K562 (cell line): Measurements from ENCODE around the gene BPHL. TPM values are rescaled to one million over a fixed set of nuclear protein-coding genes. Genes with fewer than 3 reads are reported as not detected.

Source experiments
- ATAC-seq: fragments of 200-7000 bp; cut with Tn5 transposase; 3 replicates; pipeline ENCODE4 v1.9.1; 2020; ENCODE audit warnings: moderate library complexity
- BruUV-seq: library from RNA; stranded (reverse); fragments of 400-500 nt; replicated peaks from 2 replicates; lab custom pipeline; 2021; lab: Mats Ljungman, UMichigan
- CTCF ChIA-PET: fragments of 300-600 bp; formaldehyde crosslinking; extraction: SDS; loops from one replicate; lab custom pipeline; 2021; ENCODE audit warnings: low intra/inter-chr PET ratio; lab: Yijun Ruan, JAX
- POLR2A ChIA-PET: fragments of 300-600, 350-650 bp; sonication (Branson Sonifier 250); formaldehyde crosslinking; extraction: SDS; loops from one replicate; lab custom pipeline; 2021; ENCODE audit warnings: antibody characterized with exemption, inconsistent platforms; lab: Yijun Ruan, JAX
- DNase-seq, 4 experiments: peaks; one replicate each; pipeline versions ENCODE4 v3.0.0 to v3.0.0-alpha.2; 2011 to 2018; ENCODE audit warnings: low spot score in 3 of 4, mixed read lengths in 3 of 4; ENCODE audit errors: extremely low read depth in 1 of 4
- FAIRE-seq: peaks from 2 replicates; lab custom pipeline; 2011; peaks lifted over from hg19 to GRCh38; lab: Jason Lieb, UNC
- H2AFZ ChIP-seq: 2 replicates; pipeline ENCODE4 v1.6.0; 2011; ENCODE audit warnings: low read depth, low read length, control low read depth, inconsistent platforms
- H3K27ac ChIP-seq: fragments of 200-600 bp; 3 replicates; pipeline ENCODE4 v1.8.0; 2011; ENCODE audit warnings: low read depth, mild to moderate bottlenecking, control low read depth, inconsistent platforms, low read length, moderate library complexity, mixed read lengths; ENCODE audit errors: extremely low read depth
- H3K27me3 ChIP-seq, 2 experiments: fragments of 300-600 bp in 1 of 2; 2 replicates in 1 of 2; 3 replicates in 1 of 2; pipeline versions ENCODE4 v1.6.0 to v1.8.0; 2011; ENCODE audit warnings: inconsistent platforms in 2 of 2, low read length in 2 of 2, mild to moderate bottlenecking in 1 of 2, mixed read lengths in 1 of 2, moderate library complexity in 1 of 2; ENCODE audit not compliant: control insufficient read depth in 2 of 2, insufficient read depth in 2 of 2
- H3K36me3 ChIP-seq: fragments of 300-600 bp; 3 replicates; pipeline ENCODE4 v1.8.0; 2011; ENCODE audit warnings: mild to moderate bottlenecking, low read length, inconsistent platforms; ENCODE audit not compliant: control insufficient read depth, insufficient read depth
- H3K4me1 ChIP-seq, 2 experiments: fragments of 200-600 bp in 1 of 2; replicated peaks in 1 of 2; 2 replicates in 1 of 2; 3 replicates in 1 of 2; pipeline versions ENCODE4 v1.5.1 to v1.8.0; 2011; ENCODE audit warnings: inconsistent platforms in 2 of 2, low read length in 2 of 2, mild to moderate bottlenecking in 1 of 2, mixed read lengths in 1 of 2, moderate library complexity in 1 of 2; ENCODE audit not compliant: control insufficient read depth in 2 of 2, insufficient read depth in 2 of 2
- H3K4me2 ChIP-seq: 2 replicates; pipeline ENCODE4 v1.6.1; 2011; ENCODE audit warnings: low read length, control low read depth, inconsistent platforms, mixed read lengths; ENCODE audit not compliant: insufficient read depth
- H3K4me3 ChIP-seq: fragments of 200-600 bp; sonication (generic), shearing (Covaris generic); 2 replicates; pipeline ENCODE4 v1.5.1; 2016; ENCODE audit warnings: control low read depth, inconsistent platforms
- H3K79me2 ChIP-seq: fragments of 200-600 bp; 3 replicates; pipeline ENCODE4 v1.8.0; 2011; ENCODE audit warnings: low read length, inconsistent platforms; ENCODE audit not compliant: control insufficient read depth, insufficient read depth
- H3K9ac ChIP-seq, 2 experiments: 2 replicates each; pipeline versions ENCODE4 v1.6.0 to v1.6.1; 2011; ENCODE audit warnings: low read depth in 2 of 2, low read length in 2 of 2, control low read depth in 1 of 2, inconsistent platforms in 1 of 2, mild to moderate bottlenecking in 1 of 2, mixed read lengths in 1 of 2; ENCODE audit not compliant: insufficient read depth in 1 of 2
- H3K9me1 ChIP-seq: one replicate; pipeline ENCODE4 v1.6.0; 2011; ENCODE audit warnings: inconsistent platforms, mild to moderate bottlenecking, low read length, moderate library complexity; ENCODE audit not compliant: control insufficient read depth, insufficient read depth
- H3K9me3 ChIP-seq: replicated peaks from 2 replicates; pipeline ENCODE4 v1.5.1; 2011; ENCODE audit warnings: low read depth, low read length, inconsistent platforms; ENCODE audit not compliant: control insufficient read depth, insufficient read depth
- H4K20me1 ChIP-seq: replicated peaks from 2 replicates; pipeline ENCODE4 v1.6.1; 2011; ENCODE audit warnings: low read length, inconsistent platforms, mixed read lengths; ENCODE audit not compliant: control insufficient read depth, insufficient read depth
- CBFA2T3 ChIP-seq: fragments of 450-650 bp; IDR thresholded peaks from 2 replicates; pipeline ENCODE4 v1.6.1; 2017
- CHD4 ChIP-seq: fragments of 200-600 bp; sonication (generic); IDR thresholded peaks from 3 replicates; pipeline ENCODE4 v1.6.1; 2012; ENCODE audit warnings: low read depth, mild to moderate bottlenecking, mixed read lengths, low read length, inconsistent platforms; ENCODE audit not compliant: insufficient read depth, insufficient replicate concordance, poor library complexity, severe bottlenecking
- GATA2 ChIP-seq: sonication (generic); formaldehyde crosslinking; IDR thresholded peaks from 2 replicates; pipeline ENCODE4 v1.4.0; 2020; ENCODE audit warnings: mild to moderate bottlenecking, missing genetic modification reagents
- MEIS2 ChIP-seq: fragments of 450-650 bp; IDR thresholded peaks from 2 replicates; pipeline ENCODE4 v1.6.1; 2014; ENCODE audit warnings: mild to moderate bottlenecking; ENCODE audit not compliant: partially characterized antibody
- NFIC ChIP-seq: fragments of 450-650 bp; IDR thresholded peaks from 2 replicates; pipeline ENCODE4 v1.6.1; 2017; ENCODE audit warnings: mild to moderate bottlenecking, inconsistent platforms
- OTX1 ChIP-seq: fragments of 450-650 bp; formaldehyde crosslinking; IDR thresholded peaks from 2 replicates; pipeline ENCODE4 v1.4.0; 2022; ENCODE audit warnings: mild to moderate bottlenecking
- WGBS: fragments of 100-300 bp; shearing (Covaris generic); methylation state at CpG from one replicate; pipeline ENCODE4 v1.1.6; 2016; ENCODE audit warnings: low coverage, mixed read lengths; ENCODE audit not compliant: insufficient coverage; ENCODE audit errors: missing lambda C conversion rate; 5-methylcytosine and 5-hydroxymethylcytosine counted together
- in situ Hi-C: fragments of 300-500 bp; cut with MboI; formaldehyde crosslinking; loops from 4 replicates; pipeline ENCODE4 v1.15.0; 2018; ENCODE audit warnings: inconsistent platforms, mixed read lengths
- intact Hi-C: fragments of 100-400 bp; cut with micrococcal nuclease; formaldehyde crosslinking; loops from 2 replicates; pipeline ENCODE4 v1.14.2; 2022
- polyA plus RNA-seq, 8 experiments: library from polyadenylated mRNA; depleted of rRNA in 4 of 8; stranded (reverse) in 5 of 8; unstranded in 3 of 8; fragments of >200 nt; fragmentation: Nextera tagmentation in 2 of 8; fragmentation: Illumina TruSeq in 1 of 8; extraction: Ambion mirVana in 2 of 8; extraction: Trizol in 1 of 8; gene quantifications; 2 replicates each; pipeline versions ENCODE4 v1.2.1 to v1.2.3, GENCODE V29; 2011 to 2014; ENCODE audit warnings: inconsistent platforms in 1 of 8, missing spikeins in 1 of 8
- total RNA-seq, 7 experiments: library from RNA; depleted of rRNA in 6 of 7; stranded (reverse); fragments of >200 nt in 6 of 7; fragmentation: Illumina TruSeq in 2 of 7; extraction: Trizol in 2 of 7; gene quantifications; 2 replicates each; pipeline versions ENCODE4 v1.2.1 to v1.2.3, GENCODE V29; 2011 to 2021; ENCODE audit warnings: low replicate concordance in 1 of 7

The BPHL gene
- total and polyA plus RNA-seq, 9 of the 15 experiments (the other 6 are each of a cell fraction or from before 2014, with no cell fraction given): 3.5 to 17.4 (median 8.2) TPM

GRCh38 chr6:3190056-3190455 lies 71.5 kb downstream of the BPHL start:
- Histone ChIP-seq H4K20me1 (no peaks in the 10 kb centered on the region), H3K4me1 (peaks cover 3 to 8% of the 10 kb centered on the region in 2 experiments; a peak in 4 of 5 replicates), H3K79me2 (peaks cover 8% of the 10 kb centered on the region; the same call in 2 of the 3 replicates), H3K9me1 (no peaks in the 10 kb centered on the region), H3K9ac (no peak overlapping the region), H2AFZ (no peak overlapping the region), H3K4me3 (no peak overlapping the region), H3K9me3 (peaks cover 5% of the 10 kb centered on the region; the same call in 1 of the 2 replicates), H3K27me3 (no peaks in the 10 kb centered on the region), H3K27ac (no peak overlapping the region), H3K36me3 (no peaks in the 10 kb centered on the region), H3K4me2 (no peak overlapping the region)
- intact Hi-C loops (no loop called here), in situ Hi-C loops (no loop called here)
- peak in 2 of 4 experiments; percentile 34 to 43 for DNase-seq
- POLR2A ChIA-PET: interaction anchor here (1.1 to 1.4 kb wide), 3 partner anchors 13 to 31 kb away, joined by 3 to 4 read pairs (median 3); no protein-coding TSS in a partner anchor
- WGBS: 51% methylated on average over 4 of the region's 4 CpGs
- no peak for ATAC-seq
- BruUV-seq: no TSS peak
- TF ChIP-seq OTX1 (CRISPR knock-in tag) (no peak), GATA2 (CRISPR knock-in tag) (peak; percentile 32; the same call in 1 of the 2 replicates), CBFA2T3 (0 out of 2 replicates have a peak, but pooled peaks have one; percentile 7), MEIS2 (peak; percentile 36), CHD4 (no peak), NFIC (peak; percentile 83)
- no peak for FAIRE-seq
- CTCF ChIA-PET: interaction anchor here (0.5 kb wide), 1 partner anchor 69 kb away, joined by 3 read pairs; no protein-coding TSS in a partner anchor
